ENCODE results near the gene SEMA3A. TPM values are rescaled to one million over a fixed set of nuclear protein-coding genes. Genes with fewer than 3 reads are reported as not detected.
"Not testable (repeated sequence)": the region's sequence is repeated elsewhere in the genome, so short reads cannot be mapped to it uniquely, and the experiment has no call there.

SEMA3A gene
- polyA plus RNA-seq, 4 donors = 2.4 to 11.4 TPM; not detected in 2

GRCh38 chr7:84055904-84056605 is 138.5 kb downstream of the SEMA3A start:
- Histone ChIP-seq H3K4me1 (ENCODE audit: control insufficient read depth in 3 of 3, insufficient read depth in 2 of 3, low read depth in 1 of 3, low read length in 2 of 3) (peaks cover 0 to 9% (median 0%) of the 10 kb centered on the region in 3 donors), H3K27ac (ENCODE audit: low read depth in 1 of 3, low read length in 2 of 3) (no peak overlapping the region), H3K27me3 (ENCODE audit: control insufficient read depth in 3 of 3, insufficient read depth in 3 of 3, low read length in 3 of 3) (no peaks in the 10 kb centered on the region), H3K9me3 (ENCODE audit: control insufficient read depth in 2 of 2, insufficient read depth in 1 of 2, low read depth in 1 of 2, low read length in 1 of 2) (no peaks in the 10 kb centered on the region), H3K36me3 (ENCODE audit: control insufficient read depth in 3 of 3, insufficient read depth in 2 of 3, low read depth in 1 of 3, low read length in 3 of 3) (no peaks in the 10 kb centered on the region), H3K4me3 (ENCODE audit: low read depth in 1 of 3, low read length in 3 of 3) (no peak overlapping the region)
- DNase-seq (no peak), FAIRE-seq (no peak)
- 77 to 92% (median 88%) methylated on average over 2 of the region's 2 CpGs for WGBS, 3 donors

- H3K36me3 ChIP-seq (ENCODE audit: control insufficient read depth in 3 of 3, insufficient read depth in 2 of 3, low read depth in 1 of 3, low read length in 3 of 3); H3K9me3 ChIP-seq (ENCODE audit: control insufficient read depth in 2 of 2, insufficient read depth in 1 of 2, low read depth in 1 of 2, low read length in 1 of 2); H3K27ac ChIP-seq (ENCODE audit: low read depth in 1 of 3, low read length in 2 of 3); H3K27me3 ChIP-seq (ENCODE audit: control insufficient read depth in 3 of 3, insufficient read depth in 3 of 3, low read length in 3 of 3); DNase-seq; FAIRE-seq; H3K4me1 ChIP-seq (ENCODE audit: control insufficient read depth in 3 of 3, insufficient read depth in 2 of 3, low read depth in 1 of 3, low read length in 2 of 3); H3K4me3 ChIP-seq (ENCODE audit: low read depth in 1 of 3, low read length in 3 of 3): not testable (repeated sequence)
- 90 to 97% (median 92%) methylated on average over 7 to 23 of the region's 23 CpGs for WGBS, 3 donors
These were observed 139.4 kb downstream of the SEMA3A start for GRCh38 chr7:84055199-84055598.

- H3K4me3 ChIP-seq (ENCODE audit: low read depth in 1 of 3, low read length in 3 of 3) = no peak overlapping the region
- H3K9me3 ChIP-seq (ENCODE audit: control insufficient read depth in 2 of 2, insufficient read depth in 1 of 2, low read depth in 1 of 2, low read length in 1 of 2) = no peaks in the 10 kb centered on the region
- H3K27ac ChIP-seq (ENCODE audit: low read depth in 1 of 3, low read length in 2 of 3) = no peak overlapping the region
- no peaks in the 10 kb centered on the region for H3K4me1 ChIP-seq (ENCODE audit: control insufficient read depth in 3 of 3, insufficient read depth in 2 of 3, low read depth in 1 of 3, low read length in 2 of 3)
- H3K27me3 ChIP-seq (ENCODE audit: control insufficient read depth in 3 of 3, insufficient read depth in 3 of 3, low read length in 3 of 3) = no peaks in the 10 kb centered on the region
- no peaks in the 10 kb centered on the region for H3K36me3 ChIP-seq (ENCODE audit: control insufficient read depth in 3 of 3, insufficient read depth in 2 of 3, low read depth in 1 of 3, low read length in 3 of 3)
- no peak for DNase-seq
- FAIRE-seq = no peak
These were observed 145.3 kb downstream of the SEMA3A start for GRCh38 chr7:84049071-84049836.

GRCh38 chr7:84047085-84047484 is 147.5 kb downstream of the SEMA3A start:
- Histone ChIP-seq H3K36me3 (ENCODE audit: control insufficient read depth in 3 of 3, insufficient read depth in 2 of 3, low read depth in 1 of 3, low read length in 3 of 3) (no peaks in the 10 kb centered on the region), H3K9me3 (ENCODE audit: control insufficient read depth in 2 of 2, insufficient read depth in 1 of 2, low read depth in 1 of 2, low read length in 1 of 2) (no peaks in the 10 kb centered on the region), H3K4me1 (ENCODE audit: control insufficient read depth in 3 of 3, insufficient read depth in 2 of 3, low read depth in 1 of 3, low read length in 2 of 3) (no peaks in the 10 kb centered on the region), H3K4me3 (ENCODE audit: low read depth in 1 of 3, low read length in 3 of 3) (no peak overlapping the region), H3K27me3 (ENCODE audit: control insufficient read depth in 3 of 3, insufficient read depth in 3 of 3, low read length in 3 of 3) (no peaks in the 10 kb centered on the region), H3K27ac (ENCODE audit: low read depth in 1 of 3, low read length in 2 of 3) (no peak overlapping the region)
- FAIRE-seq (no peak), DNase-seq (no peak)
- 16 to 37% (median 32%) methylated on average over 2 of the region's 2 CpGs for WGBS, 3 donors

GRCh38 chr7:84044834-84045233 is 149.8 kb downstream of the SEMA3A start:
- FAIRE-seq = no peak
- 64 to 70% (median 69%) methylated on average over 2 of the region's 2 CpGs for WGBS, 3 donors
- Histone ChIP-seq H3K9me3 (ENCODE audit: control insufficient read depth in 2 of 2, insufficient read depth in 1 of 2, low read depth in 1 of 2, low read length in 1 of 2) (no peaks in the 10 kb centered on the region), H3K4me3 (ENCODE audit: low read depth in 1 of 3, low read length in 3 of 3) (no peak overlapping the region), H3K36me3 (ENCODE audit: control insufficient read depth in 3 of 3, insufficient read depth in 2 of 3, low read depth in 1 of 3, low read length in 3 of 3) (no peaks in the 10 kb centered on the region), H3K27ac (ENCODE audit: low read depth in 1 of 3, low read length in 2 of 3) (no peak overlapping the region), H3K4me1 (ENCODE audit: control insufficient read depth in 3 of 3, insufficient read depth in 2 of 3, low read depth in 1 of 3, low read length in 2 of 3) (no peaks in the 10 kb centered on the region), H3K27me3 (ENCODE audit: control insufficient read depth in 3 of 3, insufficient read depth in 3 of 3, low read length in 3 of 3) (no peaks in the 10 kb centered on the region)
- no peak for DNase-seq

- DNase-seq (no peak), FAIRE-seq (no peak)
- no peak overlapping the region for H3K4me3 ChIP-seq (ENCODE audit: low read depth in 1 of 3, low read length in 3 of 3)
- no peak overlapping the region for H3K27ac ChIP-seq (ENCODE audit: low read depth in 1 of 3, low read length in 2 of 3)
- no peaks in the 10 kb centered on the region for H3K9me3 ChIP-seq (ENCODE audit: control insufficient read depth in 2 of 2, insufficient read depth in 1 of 2, low read depth in 1 of 2, low read length in 1 of 2)
- H3K27me3 ChIP-seq (ENCODE audit: control insufficient read depth in 3 of 3, insufficient read depth in 3 of 3, low read length in 3 of 3) = no peaks in the 10 kb centered on the region
- 38 to 44% (median 39%) methylated on average over 1 of the region's 1 CpG for WGBS, 3 donors
- H3K36me3 ChIP-seq (ENCODE audit: control insufficient read depth in 3 of 3, insufficient read depth in 2 of 3, low read depth in 1 of 3, low read length in 3 of 3) = no peaks in the 10 kb centered on the region
- no peaks in the 10 kb centered on the region for H3K4me1 ChIP-seq (ENCODE audit: control insufficient read depth in 3 of 3, insufficient read depth in 2 of 3, low read depth in 1 of 3, low read length in 2 of 3)
These were observed 150.9 kb downstream of the SEMA3A start for GRCh38 chr7:84043661-84044191.

- Histone ChIP-seq H3K4me3 (ENCODE audit: low read depth in 1 of 3, low read length in 3 of 3) (no peak overlapping the region), H3K9me3 (ENCODE audit: control insufficient read depth in 2 of 2, insufficient read depth in 1 of 2, low read depth in 1 of 2, low read length in 1 of 2) (no peaks in the 10 kb centered on the region), H3K36me3 (ENCODE audit: control insufficient read depth in 3 of 3, insufficient read depth in 2 of 3, low read depth in 1 of 3, low read length in 3 of 3) (no peaks in the 10 kb centered on the region), H3K4me1 (ENCODE audit: control insufficient read depth in 3 of 3, insufficient read depth in 2 of 3, low read depth in 1 of 3, low read length in 2 of 3) (no peaks in the 10 kb centered on the region), H3K27ac (ENCODE audit: low read depth in 1 of 3, low read length in 2 of 3) (no peak overlapping the region), H3K27me3 (ENCODE audit: control insufficient read depth in 3 of 3, insufficient read depth in 3 of 3, low read length in 3 of 3) (no peaks in the 10 kb centered on the region)
- DNase-seq = peak in 1 of 2 donors; percentile 32
- WGBS, 3 donors = 63 to 72% (median 71%) methylated on average over 7 of the region's 7 CpGs
- FAIRE-seq = no peak
These were observed 152.5 kb downstream of the SEMA3A start for GRCh38 chr7:84042110-84042539.

- H3K4me3 ChIP-seq (ENCODE audit: low read depth in 1 of 3, low read length in 3 of 3) = no peak overlapping the region
- no peak overlapping the region for H3K27ac ChIP-seq (ENCODE audit: low read depth in 1 of 3, low read length in 2 of 3)
- 75 to 85% (median 82%) methylated on average over 5 of the region's 5 CpGs for WGBS, 3 donors
- H3K4me1 ChIP-seq (ENCODE audit: control insufficient read depth in 3 of 3, insufficient read depth in 2 of 3, low read depth in 1 of 3, low read length in 2 of 3) = no peaks in the 10 kb centered on the region
- no peaks in the 10 kb centered on the region for H3K27me3 ChIP-seq (ENCODE audit: control insufficient read depth in 3 of 3, insufficient read depth in 3 of 3, low read length in 3 of 3)
- H3K36me3 ChIP-seq (ENCODE audit: control insufficient read depth in 3 of 3, insufficient read depth in 2 of 3, low read depth in 1 of 3, low read length in 3 of 3) = no peaks in the 10 kb centered on the region
- FAIRE-seq (no peak), DNase-seq (no peak)
- H3K9me3 ChIP-seq (ENCODE audit: control insufficient read depth in 2 of 2, insufficient read depth in 1 of 2, low read depth in 1 of 2, low read length in 1 of 2) = no peaks in the 10 kb centered on the region
These were observed 152.9 kb downstream of the SEMA3A start for GRCh38 chr7:84041649-84042048.
